Heart left ventricle (tissue), 16 donors: ENCODE data around the gene SFMBT2. TPM values are rescaled to one million over a fixed set of nuclear protein-coding genes. Genes with fewer than 3 reads are reported as not detected.

Source experiments
- ATAC-seq, 4 donors: fragments of 200-7000 bp; cut with Tn5 transposase; one replicate each; pipeline ENCODE4 v1.9.1; 2020 to 2022; ENCODE audit warnings: moderate library complexity in 4 of 4, mild to moderate bottlenecking in 3 of 4, moderate number of reproducible peaks in 1 of 4
- DNase-seq, 5 donors: peaks; one replicate each; pipeline ENCODE4 v3.0.0-alpha.2; 2020
- H3K27ac ChIP-seq, 12 donors: fragments of 200-600 bp; sonication (generic) in 4 of 12; one replicate each; pipeline versions ENCODE4 v1.5.0 to v1.8.0; 2016 to 2022; ENCODE audit warnings: mild to moderate bottlenecking in 2 of 12
- H3K27me3 ChIP-seq, 9 donors: fragments of 200-600 bp; sonication (generic) in 2 of 9; one replicate each; pipeline versions ENCODE4 v1.5.1 to v1.8.0; 2016 to 2022; ENCODE audit warnings: mild to moderate bottlenecking in 3 of 9
- H3K36me3 ChIP-seq, 9 donors: fragments of 200-600 bp; sonication (generic) in 2 of 9; one replicate each; pipeline versions ENCODE4 v1.5.0 to v1.8.0; 2018 to 2022; ENCODE audit warnings: mild to moderate bottlenecking in 2 of 9
- H3K4me1 ChIP-seq, 12 donors: fragments of 200-600 bp; sonication (generic) in 4 of 12; one replicate each; pipeline versions ENCODE4 v1.5.0 to v1.8.0; 2016 to 2022; ENCODE audit warnings: mild to moderate bottlenecking in 3 of 12
- H3K4me3 ChIP-seq, 12 donors: fragments of 200-600 bp; sonication (generic) in 4 of 12; one replicate each; pipeline versions ENCODE4 v1.5.0 to v1.8.0; 2017 to 2022; ENCODE audit warnings: mild to moderate bottlenecking in 9 of 12, moderate library complexity in 4 of 12
- H3K9me3 ChIP-seq, 12 donors: fragments of 200-600 bp; sonication (generic) in 4 of 12; one replicate each; pipeline versions ENCODE4 v1.5.0 to v1.8.0; 2016 to 2022; ENCODE audit warnings: mild to moderate bottlenecking in 1 of 12
- CTCF ChIP-seq, 12 donors: fragments of 200-600 bp; sonication (generic) in 4 of 12; IDR thresholded peaks; one replicate each; pipeline versions ENCODE4 v1.5.0 to v1.8.0; 2018 to 2022; ENCODE audit warnings: antibody characterized with exemption in 12 of 12, mild to moderate bottlenecking in 5 of 12
- POLR2A ChIP-seq, 2 donors: fragments of 450-650 bp; IDR thresholded peaks; one replicate each; pipeline ENCODE4 v1.6.1; 2017; ENCODE audit warnings: antibody characterized with exemption in 2 of 2, mild to moderate bottlenecking in 2 of 2, moderate library complexity in 2 of 2
- WGBS, 4 donors: extraction: QIAGEN DNeasy Blood & Tissue Kit in 2 of 4; methylation state at CpG; one replicate each; pipeline versions ENCODE4 v1.1.5 to v1.1.7; 2013 to 2018; 5-methylcytosine and 5-hydroxymethylcytosine counted together
- intact Hi-C, 10 donors: fragments of 100-400 bp; cut with DNase I; formaldehyde crosslinking; loops; one replicate each; pipeline versions ENCODE4 v1.11.1 to v1.14.2; 2022
- polyA plus RNA-seq, 2 donors: library from polyadenylated mRNA; stranded (reverse); fragments of 200-250 nt; gene quantifications; one replicate each; pipeline ENCODE4 v1.2.3, GENCODE V29; 2013
- total RNA-seq, 9 donors: library from RNA; depleted of rRNA in 2 of 9; stranded (reverse); fragments of >200 nt in 2 of 9; fragmentation: NEBNext Ultra II Directional in 3 of 9; extraction: Animal tissue kit (Norgen Biotek cat#: 25700) in 3 of 9; gene quantifications; one replicate each; pipeline versions ENCODE4 v1.1.0 to v1.2.4, GENCODE V29; 2016 to 2023
- donor health status: ischemic (EF 13 %, LVEDD 7.1; RV severe dilation, severe dysfunction).
- donor health status: healthy with polysubstance abuse.
- donor health status: DM: no; HTN: yes; CAD: no.
- donor health status: DM: no; HTN: no; CAD: no.
- donor health status: ischemic (EF 25% LVEDD 6.9; RV normal size, moderate dysfunction).
- donor health status: ischemic (EF 25% LVEDD 5.7; RV mildly dilated, moderate dysfunction).
- donor health status: healthy.
- donor health status: DM: yes; HTN: yes; CAD: no.
- donor health status: ischemic (EF 35%, LVEDD 5.7; RV mildly dilated, moderate dysfunction).
- donor health status: nonischemic (EF 11% LVEDD 7.7; RV severe dilation, severe dysfunction).
- donor health status: DM: yes; HTN: yes; CAD: no.
- donor health status: PGD.
- donor health status: ischemic (EF 29% LVEDD 5.4; RV normal size, mild dysfunction).
- donor health status: nonischemic (EF 23%, LVEDD 6.1; RV moderate dilation, normal function).

The SFMBT2 gene
- total and polyA plus RNA-seq, 11 donors: 2.6 to 25.8 (median 9.6) TPM

DNA sequence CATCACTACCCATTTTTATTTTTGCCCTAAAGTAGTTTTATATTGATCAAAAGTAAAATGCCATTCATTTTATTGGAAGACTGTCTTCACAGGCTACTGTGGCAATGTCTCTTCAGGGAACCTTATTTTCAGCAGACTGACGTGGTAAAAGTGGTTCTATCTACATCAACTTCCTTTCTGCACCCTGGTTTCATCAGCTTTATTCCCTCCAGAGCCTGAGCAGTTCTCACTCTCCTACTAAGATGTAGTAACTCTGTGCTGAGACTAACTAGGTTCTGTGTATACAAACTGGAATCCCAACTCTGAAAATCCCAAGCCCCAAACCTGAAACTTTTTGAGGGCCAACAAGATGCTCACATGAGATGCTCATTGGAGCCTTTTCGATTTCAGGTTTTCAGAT is 155.3 kb downstream of the SFMBT2 start:
- no peaks in the 10 kb centered on the region for H3K9me3 ChIP-seq
- H3K36me3 ChIP-seq: peaks cover 0 to 5% (median 0%) of the 10 kb centered on the region in 9 donors
- no peaks in the 10 kb centered on the region for H3K27me3 ChIP-seq
- ATAC-seq (no peak), DNase-seq (no peak)
- H3K4me1 ChIP-seq: peaks cover 0 to 42% (median 12%) of the 10 kb centered on the region in 12 donors
- no peak overlapping the region for H3K27ac ChIP-seq
- H3K4me3 ChIP-seq: no peak overlapping the region
- intact Hi-C loops: loop anchor here in 2 of 10 donors (10.0 kb wide), 1 partner anchor 131 kb away; no protein-coding TSS in a partner anchor
- 72 to 78% (median 76%) methylated on average over 2 of the region's 2 CpGs for WGBS, 4 donors
- no peak for TF ChIP-seq CTCF (IDR thresholded peaks at IDR 0.05)
- TF ChIP-seq POLR2A (IDR thresholded peaks at IDR 0.05): no peak

- intact Hi-C loops: loop anchor here in 2 of 10 donors (10.0 kb wide), 1 partner anchor 127 kb away; no protein-coding TSS in a partner anchor
- Histone ChIP-seq H3K27me3 (no peaks in the 10 kb centered on the region), H3K36me3 (peaks cover 0 to 25% (median 10%) of the 10 kb centered on the region in 9 donors), H3K27ac (peak overlapping the region in 10 of 12 donors; percentile 34 to 77 (median 58)), H3K4me1 (peaks cover 0 to 16% (median 3%) of the 10 kb centered on the region in 12 donors), H3K4me3 (no peak overlapping the region), H3K9me3 (no peaks in the 10 kb centered on the region)
- DNase-seq (peak; percentile 48 to 89 (median 72)), ATAC-seq (peak; percentile 94 to 99 (median 98))
- TF ChIP-seq POLR2A (IDR thresholded peaks at IDR 0.05) (no peak), CTCF (IDR thresholded peaks at IDR 0.05) (no peak)
- WGBS, 4 donors: 42 to 47% (median 44%) methylated on average over 11 to 12 of the region's 12 CpGs
These were observed 159.0 kb downstream of the SFMBT2 start for GRCh38 chr10:7251696-7252465.

- no peak overlapping the region for H3K4me3 ChIP-seq
- no peaks in the 10 kb centered on the region for H3K9me3 ChIP-seq
- no peak for DNase-seq
- H3K4me1 ChIP-seq: peaks cover 0 to 16% (median under 1%) of the 10 kb centered on the region in 12 donors
- TF ChIP-seq POLR2A (IDR thresholded peaks at IDR 0.05): no peak
- TF ChIP-seq CTCF (IDR thresholded peaks at IDR 0.05): no peak
- no peak overlapping the region for H3K27ac ChIP-seq
- intact Hi-C loops: loop anchor here in 2 of 10 donors (10.0 kb wide), 1 partner anchor 125 kb away; no protein-coding TSS in a partner anchor
- WGBS, 4 donors: 95 to 99% (median 96%) methylated on average over 5 of the region's 5 CpGs
- no peaks in the 10 kb centered on the region for H3K27me3 ChIP-seq
- H3K36me3 ChIP-seq: peaks cover 0 to 33% (median 17%) of the 10 kb centered on the region in 9 donors
- ATAC-seq: no peak
These were observed 160.6 kb downstream of the SFMBT2 start for GRCh38 chr10:7250236-7250635.

- Histone ChIP-seq H3K36me3 (peaks cover 0 to 35% (median 24%) of the 10 kb centered on the region in 9 donors), H3K9me3 (no peaks in the 10 kb centered on the region), H3K27ac (no peak overlapping the region), H3K4me1 (peaks cover 0 to 16% (median 3%) of the 10 kb centered on the region in 12 donors), H3K4me3 (no peak overlapping the region), H3K27me3 (no peaks in the 10 kb centered on the region)
- DNase-seq: no peak
- TF ChIP-seq POLR2A (IDR thresholded peaks at IDR 0.05): no peak
- no peak for TF ChIP-seq CTCF (IDR thresholded peaks at IDR 0.05)
- intact Hi-C loops: no loop called here
- WGBS, 4 donors: 78 to 88% (median 86%) methylated on average over 11 of the region's 11 CpGs
- ATAC-seq: no peak
These were observed 162.2 kb downstream of the SFMBT2 start for GRCh38 chr10:7248585-7249164.
